HepG2 (cell line): ENCODE results near the gene BCLAF1. TPM values are rescaled to one million over a fixed set of nuclear protein-coding genes. Genes with fewer than 3 reads are reported as not detected.

Experiments used
- EEA1 ChIP-seq: sonication (generic); formaldehyde crosslinking; IDR thresholded peaks from 2 replicates; pipeline ENCODE4 v1.5.1; 2020; ENCODE audit warnings: mild to moderate bottlenecking, missing genetic modification reagents, borderline replicate concordance
- GATA4 ChIP-seq: sonication (generic); IDR thresholded peaks from 2 replicates; pipeline ENCODE4 v1.6.1; 2016; ENCODE audit warnings: antibody characterized with exemption, low read depth, borderline replicate concordance
- HDAC1 ChIP-seq: sonication (generic); formaldehyde crosslinking; IDR thresholded peaks from 2 replicates; pipeline ENCODE4 v1.5.1; 2020; ENCODE audit warnings: mild to moderate bottlenecking, missing genetic modification reagents
- HHEX ChIP-seq: IDR thresholded peaks from 2 replicates; pipeline ENCODE4 v1.6.1; 2016; ENCODE audit warnings: control low read depth
- HOXA7 ChIP-seq: sonication (generic); formaldehyde crosslinking; IDR thresholded peaks from 2 replicates; pipeline ENCODE4 v1.8.1; 2022; ENCODE audit warnings: mild to moderate bottlenecking, missing genetic modification reagents, moderate library complexity
- MAF1 ChIP-seq: sonication (generic); formaldehyde crosslinking; IDR thresholded peaks from 2 replicates; pipeline ENCODE4 v1.5.0; 2020; ENCODE audit warnings: missing genetic modification reagents, borderline replicate concordance
- MIXL1 ChIP-seq: IDR thresholded peaks from 2 replicates; pipeline ENCODE4 v1.6.1; 2016
- MTA3 ChIP-seq: sonication (generic); formaldehyde crosslinking; IDR thresholded peaks from 2 replicates; pipeline ENCODE4 v1.4.0; 2020; ENCODE audit warnings: missing genetic modification reagents
- NR2C2 ChIP-seq: sonication (generic); formaldehyde crosslinking; IDR thresholded peaks from 2 replicates; pipeline ENCODE4 v1.4.0; 2020; ENCODE audit warnings: missing genetic modification reagents, mild to moderate bottlenecking, moderate library complexity, borderline replicate concordance
- PPARG ChIP-seq: conservative IDR thresholded peaks from 2 replicates; pipeline ENCODE4 v1.6.1; 2016; ENCODE audit warnings: missing biosample characterization, missing genetic modification reagents
- TOPORS ChIP-seq: sonication (generic); formaldehyde crosslinking; IDR thresholded peaks from 2 replicates; pipeline ENCODE4 v1.8.0; 2023; ENCODE audit warnings: mild to moderate bottlenecking, missing genetic modification reagents
- ZNF335 ChIP-seq: sonication (generic); formaldehyde crosslinking; IDR thresholded peaks from 2 replicates; pipeline ENCODE4 v1.4.0; 2020; ENCODE audit warnings: missing genetic modification reagents
- ZNF33B ChIP-seq: sonication (generic); formaldehyde crosslinking; IDR thresholded peaks from 2 replicates; pipeline ENCODE4 v1.5.1; 2020; ENCODE audit warnings: mild to moderate bottlenecking, missing genetic modification reagents
- ZNF709 ChIP-seq: sonication (generic); formaldehyde crosslinking; IDR thresholded peaks from 2 replicates; pipeline ENCODE4 v1.5.0; 2020; ENCODE audit warnings: mild to moderate bottlenecking, missing genetic modification reagents
- ZNF747 ChIP-seq: sonication (generic); formaldehyde crosslinking; IDR thresholded peaks from 2 replicates; pipeline ENCODE4 v1.8.1; 2023; ENCODE audit warnings: missing genetic modification reagents, mild to moderate bottlenecking, borderline replicate concordance
- ZNF790 ChIP-seq: sonication (generic); formaldehyde crosslinking; IDR thresholded peaks from 2 replicates; pipeline ENCODE4 v1.8.0; 2022; ENCODE audit warnings: missing genetic modification reagents, mild to moderate bottlenecking, borderline replicate concordance
- ZNF839 ChIP-seq: sonication (generic); formaldehyde crosslinking; IDR thresholded peaks from 2 replicates; pipeline ENCODE4 v1.4.0; 2020; ENCODE audit warnings: missing genetic modification reagents, mild to moderate bottlenecking, borderline replicate concordance
- ZNF841 ChIP-seq: sonication (generic); formaldehyde crosslinking; IDR thresholded peaks from 2 replicates; pipeline ENCODE4 v1.8.1; 2023; ENCODE audit warnings: missing genetic modification reagents, borderline replicate concordance
- polyA plus RNA-seq, 8 experiments: library from polyadenylated mRNA; depleted of rRNA in 3 of 8; stranded (reverse) in 7 of 8; unstranded in 1 of 8; fragments of >200 nt; fragmentation: Illumina TruSeq in 4 of 8; extraction: Trizol in 4 of 8; gene quantifications; 2 replicates each; pipeline versions ENCODE4 v1.2.1 to v1.2.3, GENCODE V29; 2011 to 2016; ENCODE audit warnings: low read depth in 4 of 8, missing spikeins in 1 of 8, mixed read lengths in 1 of 8; ENCODE audit not compliant: insufficient read depth in 1 of 8
- total RNA-seq, 5 experiments: library from RNA; depleted of rRNA; stranded (reverse); fragments of >200 nt; fragmentation: Illumina TruSeq; extraction: Trizol; gene quantifications; 2 replicates each; pipeline ENCODE4 v1.2.3, GENCODE V29; 2016; ENCODE audit warnings: low read depth in 1 of 5
- TF ChIP-seq, protein P1 (sequence below): sonication (generic); formaldehyde crosslinking; IDR thresholded peaks from 2 replicates; pipeline ENCODE4; 2020; ENCODE audit warnings: missing genetic modification reagents, mild to moderate bottlenecking, borderline replicate concordance
- TF ChIP-seq, protein P2 (sequence below): sonication (generic); formaldehyde crosslinking; IDR thresholded peaks from 2 replicates; pipeline ENCODE4 v1.4.0; 2020; ENCODE audit warnings: missing genetic modification reagents
- TF ChIP-seq, protein P3 (sequence below): sonication (generic); formaldehyde crosslinking; IDR thresholded peaks from 2 replicates; pipeline ENCODE4 v1.4.0; 2020; ENCODE audit warnings: missing genetic modification reagents
- TF ChIP-seq, protein P4 (sequence below): sonication (generic); formaldehyde crosslinking; IDR thresholded peaks from 2 replicates; pipeline ENCODE4 v1.8.1; 2023; ENCODE audit warnings: missing genetic modification reagents, mild to moderate bottlenecking, borderline replicate concordance
- TF ChIP-seq, protein P5 (sequence below): sonication (generic); formaldehyde crosslinking; IDR thresholded peaks from 2 replicates; pipeline ENCODE4 v1.8.0; 2022; ENCODE audit warnings: mild to moderate bottlenecking, missing genetic modification reagents

The BCLAF1 gene
- total and polyA plus RNA-seq, 2 of the 13 experiments (the other 11 are each of a cell fraction or from before 2014, with no cell fraction given) = 55.3 to 292 TPM

DNA sequence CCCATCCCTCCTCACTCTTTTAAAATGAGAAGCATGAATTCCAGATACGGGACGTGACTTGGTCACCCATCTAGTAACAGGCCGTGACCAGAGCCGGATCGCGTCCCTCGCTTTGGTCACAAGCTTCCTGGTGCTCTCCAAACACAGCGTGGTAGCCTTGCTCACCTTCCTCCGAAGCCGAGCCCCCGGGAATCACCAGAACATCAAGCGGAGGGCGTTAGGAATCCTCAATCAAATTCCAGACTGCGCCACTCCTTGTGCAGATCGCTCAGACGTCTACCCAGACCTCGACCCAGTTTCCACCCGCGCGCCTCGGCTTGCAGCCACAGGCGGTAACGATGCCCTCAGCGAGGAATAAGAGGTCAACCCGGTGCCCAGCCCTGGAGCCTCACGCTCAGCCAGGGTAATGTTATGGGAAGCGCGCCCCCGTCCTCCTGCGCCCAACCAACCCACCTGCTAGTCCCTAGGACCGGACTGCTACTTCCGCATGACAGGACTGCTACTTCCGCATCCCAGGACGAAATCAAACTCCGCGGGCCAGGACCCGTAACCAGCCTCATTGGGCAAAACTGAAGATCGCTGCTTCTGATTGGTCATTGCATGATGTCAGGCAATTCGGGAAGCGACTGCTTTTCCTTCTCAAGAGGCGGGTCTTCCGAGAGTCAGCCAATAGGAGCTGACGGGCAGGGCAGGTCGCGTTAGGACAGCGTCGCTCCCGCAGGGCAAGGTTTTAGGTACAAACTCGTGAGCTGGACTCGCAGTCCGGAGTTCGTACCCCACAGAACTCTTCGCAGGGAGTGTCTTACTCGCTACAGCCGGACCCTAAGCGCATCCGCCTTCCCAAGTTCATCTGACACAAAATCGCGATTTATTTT, 39.6 kb downstream of the BCLAF1 start, which contains the start of gene MTFR2 (continued):
- TF ChIP-seq MTA3 (CRISPR knock-in tag) (no peak), MIXL1 (CRISPR knock-in tag) (peak; percentile 69; the same call in 1 of the 2 replicates), ZNF841 (CRISPR knock-in tag) (no peak), ZNF790 (no peak), ZNF335 (CRISPR knock-in tag) (peak; percentile 85; the same call in 1 of the 2 replicates), EEA1 (CRISPR knock-in tag) (0 out of 2 replicates have a peak, but pooled peaks have one; percentile 65), ZNF747 (CRISPR knock-in tag) (peak; percentile 53; the same call in 1 of the 2 replicates), GATA4 (peak; percentile 74; the same call in 1 of the 2 replicates), HOXA7 (CRISPR knock-in tag) (no peak), MAF1 (no peak), TOPORS (CRISPR knock-in tag) (peak; percentile 88), HDAC1 (CRISPR knock-in tag) (peak; percentile 100), ZNF33B (CRISPR knock-in tag) (no peak), ZNF839 (peak; percentile 66; the same call in 1 of the 2 replicates), NR2C2 (peak; percentile 72; the same call in 1 of the 2 replicates), ZNF709 (CRISPR knock-in tag) (no peak; the same call in 1 of the 2 replicates), HHEX (CRISPR knock-in tag) (no peak), PPARG (no peak)
- TF ChIP-seq, protein P1, sequence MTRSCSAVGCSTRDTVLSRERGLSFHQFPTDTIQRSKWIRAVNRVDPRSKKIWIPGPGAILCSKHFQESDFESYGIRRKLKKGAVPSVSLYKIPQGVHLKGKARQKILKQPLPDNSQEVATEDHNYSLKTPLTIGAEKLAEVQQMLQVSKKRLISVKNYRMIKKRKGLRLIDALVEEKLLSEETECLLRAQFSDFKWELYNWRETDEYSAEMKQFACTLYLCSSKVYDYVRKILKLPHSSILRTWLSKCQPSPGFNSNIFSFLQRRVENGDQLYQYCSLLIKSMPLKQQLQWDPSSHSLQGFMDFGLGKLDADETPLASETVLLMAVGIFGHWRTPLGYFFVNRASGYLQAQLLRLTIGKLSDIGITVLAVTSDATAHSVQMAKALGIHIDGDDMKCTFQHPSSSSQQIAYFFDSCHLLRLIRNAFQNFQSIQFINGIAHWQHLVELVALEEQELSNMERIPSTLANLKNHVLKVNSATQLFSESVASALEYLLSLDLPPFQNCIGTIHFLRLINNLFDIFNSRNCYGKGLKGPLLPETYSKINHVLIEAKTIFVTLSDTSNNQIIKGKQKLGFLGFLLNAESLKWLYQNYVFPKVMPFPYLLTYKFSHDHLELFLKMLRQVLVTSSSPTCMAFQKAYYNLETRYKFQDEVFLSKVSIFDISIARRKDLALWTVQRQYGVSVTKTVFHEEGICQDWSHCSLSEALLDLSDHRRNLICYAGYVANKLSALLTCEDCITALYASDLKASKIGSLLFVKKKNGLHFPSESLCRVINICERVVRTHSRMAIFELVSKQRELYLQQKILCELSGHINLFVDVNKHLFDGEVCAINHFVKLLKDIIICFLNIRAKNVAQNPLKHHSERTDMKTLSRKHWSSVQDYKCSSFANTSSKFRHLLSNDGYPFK (CRISPR knock-in tag) = peak; percentile 83; the same call in 1 of the 2 replicates
- TF ChIP-seq, protein P2, sequence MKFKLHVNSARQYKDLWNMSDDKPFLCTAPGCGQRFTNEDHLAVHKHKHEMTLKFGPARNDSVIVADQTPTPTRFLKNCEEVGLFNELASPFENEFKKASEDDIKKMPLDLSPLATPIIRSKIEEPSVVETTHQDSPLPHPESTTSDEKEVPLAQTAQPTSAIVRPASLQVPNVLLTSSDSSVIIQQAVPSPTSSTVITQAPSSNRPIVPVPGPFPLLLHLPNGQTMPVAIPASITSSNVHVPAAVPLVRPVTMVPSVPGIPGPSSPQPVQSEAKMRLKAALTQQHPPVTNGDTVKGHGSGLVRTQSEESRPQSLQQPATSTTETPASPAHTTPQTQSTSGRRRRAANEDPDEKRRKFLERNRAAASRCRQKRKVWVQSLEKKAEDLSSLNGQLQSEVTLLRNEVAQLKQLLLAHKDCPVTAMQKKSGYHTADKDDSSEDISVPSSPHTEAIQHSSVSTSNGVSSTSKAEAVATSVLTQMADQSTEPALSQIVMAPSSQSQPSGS = peak; percentile 91
- TF ChIP-seq, protein P3, sequence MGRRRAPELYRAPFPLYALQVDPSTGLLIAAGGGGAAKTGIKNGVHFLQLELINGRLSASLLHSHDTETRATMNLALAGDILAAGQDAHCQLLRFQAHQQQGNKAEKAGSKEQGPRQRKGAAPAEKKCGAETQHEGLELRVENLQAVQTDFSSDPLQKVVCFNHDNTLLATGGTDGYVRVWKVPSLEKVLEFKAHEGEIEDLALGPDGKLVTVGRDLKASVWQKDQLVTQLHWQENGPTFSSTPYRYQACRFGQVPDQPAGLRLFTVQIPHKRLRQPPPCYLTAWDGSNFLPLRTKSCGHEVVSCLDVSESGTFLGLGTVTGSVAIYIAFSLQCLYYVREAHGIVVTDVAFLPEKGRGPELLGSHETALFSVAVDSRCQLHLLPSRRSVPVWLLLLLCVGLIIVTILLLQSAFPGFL (CRISPR knock-in tag) = no peak
- TF ChIP-seq, protein P4, sequence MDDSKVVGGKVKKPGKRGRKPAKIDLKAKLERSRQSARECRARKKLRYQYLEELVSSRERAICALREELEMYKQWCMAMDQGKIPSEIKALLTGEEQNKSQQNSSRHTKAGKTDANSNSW (CRISPR knock-in tag) = no peak
- TF ChIP-seq, protein P5, sequence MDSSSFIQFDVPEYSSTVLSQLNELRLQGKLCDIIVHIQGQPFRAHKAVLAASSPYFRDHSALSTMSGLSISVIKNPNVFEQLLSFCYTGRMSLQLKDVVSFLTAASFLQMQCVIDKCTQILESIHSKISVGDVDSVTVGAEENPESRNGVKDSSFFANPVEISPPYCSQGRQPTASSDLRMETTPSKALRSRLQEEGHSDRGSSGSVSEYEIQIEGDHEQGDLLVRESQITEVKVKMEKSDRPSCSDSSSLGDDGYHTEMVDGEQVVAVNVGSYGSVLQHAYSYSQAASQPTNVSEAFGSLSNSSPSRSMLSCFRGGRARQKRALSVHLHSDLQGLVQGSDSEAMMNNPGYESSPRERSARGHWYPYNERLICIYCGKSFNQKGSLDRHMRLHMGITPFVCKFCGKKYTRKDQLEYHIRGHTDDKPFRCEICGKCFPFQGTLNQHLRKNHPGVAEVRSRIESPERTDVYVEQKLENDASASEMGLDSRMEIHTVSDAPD (CRISPR knock-in tag) = peak; percentile 75; the same call in 1 of the 2 replicates
